GM12864 (cell line): Measurements from ENCODE around the gene SETD3.

Source experiments
- DNase-seq: peaks from one replicate; pipeline ENCODE4 v3.0.0-alpha.2; 2011; ENCODE audit warnings: low read depth
- H3K4me3 ChIP-seq: 2 replicates; pipeline ENCODE4 v1.5.1; 2011; ENCODE audit warnings: mild to moderate bottlenecking, low read depth, low read length, control low read depth
- TF ChIP-seq, protein P1 (sequence below): IDR thresholded peaks from 2 replicates; pipeline ENCODE4 v1.5.1; 2011; ENCODE audit warnings: low read depth, mild to moderate bottlenecking, moderate library complexity, low read length, control low read depth, inconsistent platforms; ENCODE audit errors: missing control alignments

The SETD3 gene

DNA sequence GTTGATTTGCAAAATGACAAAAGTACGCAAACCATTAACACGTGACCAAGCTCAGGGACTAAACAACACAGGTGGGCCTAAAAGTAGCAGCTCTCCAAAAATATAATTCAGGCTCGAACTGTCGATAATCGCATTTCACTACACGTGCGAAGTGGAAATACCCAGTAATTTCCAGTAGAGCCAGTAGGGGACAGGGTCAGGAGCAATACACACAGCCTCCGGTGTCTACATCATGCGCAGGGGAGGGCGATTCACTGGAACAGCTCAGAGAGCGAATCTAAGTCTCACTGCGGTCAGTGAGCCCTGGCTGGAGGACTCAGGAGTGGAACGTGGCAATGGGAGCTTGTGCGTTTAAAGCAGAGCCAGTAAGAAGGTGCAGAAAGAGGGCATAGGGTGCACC, 40.4 kb downstream of the SETD3 start:
- no peak overlapping the region for H3K4me3 ChIP-seq
- DNase-seq: no peak
- TF ChIP-seq, protein P1, sequence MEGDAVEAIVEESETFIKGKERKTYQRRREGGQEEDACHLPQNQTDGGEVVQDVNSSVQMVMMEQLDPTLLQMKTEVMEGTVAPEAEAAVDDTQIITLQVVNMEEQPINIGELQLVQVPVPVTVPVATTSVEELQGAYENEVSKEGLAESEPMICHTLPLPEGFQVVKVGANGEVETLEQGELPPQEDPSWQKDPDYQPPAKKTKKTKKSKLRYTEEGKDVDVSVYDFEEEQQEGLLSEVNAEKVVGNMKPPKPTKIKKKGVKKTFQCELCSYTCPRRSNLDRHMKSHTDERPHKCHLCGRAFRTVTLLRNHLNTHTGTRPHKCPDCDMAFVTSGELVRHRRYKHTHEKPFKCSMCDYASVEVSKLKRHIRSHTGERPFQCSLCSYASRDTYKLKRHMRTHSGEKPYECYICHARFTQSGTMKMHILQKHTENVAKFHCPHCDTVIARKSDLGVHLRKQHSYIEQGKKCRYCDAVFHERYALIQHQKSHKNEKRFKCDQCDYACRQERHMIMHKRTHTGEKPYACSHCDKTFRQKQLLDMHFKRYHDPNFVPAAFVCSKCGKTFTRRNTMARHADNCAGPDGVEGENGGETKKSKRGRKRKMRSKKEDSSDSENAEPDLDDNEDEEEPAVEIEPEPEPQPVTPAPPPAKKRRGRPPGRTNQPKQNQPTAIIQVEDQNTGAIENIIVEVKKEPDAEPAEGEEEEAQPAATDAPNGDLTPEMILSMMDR: no peak

DNA sequence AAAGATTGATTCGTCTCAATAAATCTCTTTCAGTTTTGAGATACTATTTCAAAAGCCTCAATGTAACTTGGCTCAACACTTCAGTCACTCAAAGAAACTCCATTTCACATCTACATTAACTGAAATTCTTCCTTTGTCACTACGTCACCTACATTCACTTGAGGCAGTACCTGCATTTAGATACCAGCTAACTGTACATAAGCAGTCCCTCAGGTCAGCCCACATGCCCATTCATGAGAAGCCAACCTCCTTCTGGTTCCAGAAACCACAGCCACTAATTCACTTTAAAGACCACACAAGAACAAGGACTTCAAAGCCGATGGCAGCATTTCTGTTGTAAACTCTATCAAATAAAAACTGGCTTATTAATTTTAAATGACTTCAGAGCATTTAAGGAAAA, 43.0 kb downstream of the SETD3 start:
- DNase-seq: no peak
- TF ChIP-seq, protein P1: no peak
- H3K4me3 ChIP-seq: no peak overlapping the region

GRCh38 chr14:99436247-99437180, 44.1 kb downstream of the SETD3 start:
- TF ChIP-seq, protein P1: no peak
- no peak for DNase-seq

DNA sequence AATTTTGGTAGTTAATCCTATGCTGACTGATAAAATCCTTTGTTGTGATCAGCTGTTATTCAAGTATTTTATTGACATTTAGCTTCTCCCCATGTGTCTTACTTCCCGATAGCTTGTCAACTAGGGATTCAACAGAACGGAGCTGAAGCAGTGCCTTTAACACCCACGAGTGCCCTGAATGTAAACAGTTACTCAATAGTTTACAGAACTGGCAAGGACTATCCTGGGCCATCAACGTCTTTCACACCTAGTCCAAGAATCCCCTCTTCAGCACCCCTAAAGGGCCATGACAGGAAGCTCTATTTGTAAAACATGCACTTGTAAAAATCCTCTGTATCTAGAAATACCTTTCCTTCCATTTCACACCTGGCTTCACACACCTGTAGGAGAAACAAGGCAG, 45.3 kb downstream of the SETD3 start:
- TF ChIP-seq, protein P1: no peak

More at GRCh38 chr14:99436247-99437180, 44.1 kb downstream of the SETD3 start:
- no peak overlapping the region for H3K4me3 ChIP-seq

DNA sequence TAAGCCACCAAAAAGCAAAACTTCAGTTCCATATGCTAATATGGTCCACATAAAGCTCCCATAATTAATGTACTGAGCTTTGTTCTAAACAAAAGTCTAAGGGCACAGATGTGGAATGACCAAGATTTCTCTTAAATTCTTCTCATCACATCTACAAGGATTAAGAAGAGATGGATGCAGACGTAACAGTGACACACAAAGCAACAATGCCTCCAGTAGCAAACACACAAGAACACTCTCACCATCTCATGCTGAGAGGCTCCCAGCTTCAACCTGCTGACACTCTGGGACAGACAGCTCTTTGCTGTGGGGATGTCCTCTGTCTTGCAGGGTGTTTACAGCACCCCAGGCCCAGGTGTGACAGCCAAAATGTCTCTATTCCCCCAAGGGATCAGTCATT, 48.2 kb downstream of the SETD3 start:
- TF ChIP-seq, protein P1: no peak
- no peak overlapping the region for H3K4me3 ChIP-seq
- DNase-seq: no peak

More for the DNA sequence above, 45.3 kb downstream of the SETD3 start:
- no peak overlapping the region for H3K4me3 ChIP-seq
- DNase-seq: no peak

DNA sequence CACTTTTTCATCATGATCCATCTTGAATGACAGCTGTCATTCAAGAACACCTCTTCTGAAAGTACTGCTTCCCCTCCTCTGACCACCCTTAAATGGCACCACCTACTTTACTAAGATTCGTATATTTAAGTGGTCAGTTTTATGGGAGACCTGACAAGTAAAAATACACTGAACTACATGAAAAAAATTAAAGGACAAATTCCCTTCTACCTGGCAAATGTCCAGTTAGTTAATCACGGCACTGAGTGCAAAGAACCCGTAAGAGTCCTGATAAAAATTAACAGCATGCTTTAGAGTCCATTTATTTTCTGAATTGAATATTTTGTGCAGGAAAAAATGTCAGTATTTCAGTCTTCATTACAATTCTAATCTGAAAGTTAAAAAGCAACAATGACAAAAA, 48.7 kb downstream of the SETD3 start:
- TF ChIP-seq, protein P1: no peak
- H3K4me3 ChIP-seq: no peak overlapping the region

More for the DNA sequence above, 48.7 kb downstream of the SETD3 start:
- no peak for DNase-seq
